Urinary bladder (tissue), 4 donors: Measurements from ENCODE around the gene CRIM1. TPM values are rescaled to one million over a fixed set of nuclear protein-coding genes. Genes with fewer than 3 reads are reported as not detected.

Source experiments
- DNase-seq: peaks from one replicate; pipeline ENCODE4 v3.0.0-alpha.2; 2015; ENCODE audit errors: extremely low spot score
- H3K27ac ChIP-seq: one replicate; pipeline ENCODE4 v1.5.1; 2013; ENCODE audit warnings: low read depth, mild to moderate bottlenecking, moderate library complexity
- H3K36me3 ChIP-seq: one replicate; pipeline ENCODE4 v1.6.1; 2013; ENCODE audit warnings: mild to moderate bottlenecking, moderate library complexity; ENCODE audit not compliant: insufficient read depth
- H3K4me1 ChIP-seq: one replicate; pipeline ENCODE4 v1.6.1; 2013; ENCODE audit warnings: mild to moderate bottlenecking, moderate library complexity; ENCODE audit not compliant: insufficient read depth
- H3K4me3 ChIP-seq: one replicate; pipeline ENCODE4 v1.5.1; 2013; ENCODE audit warnings: low read depth, low read length
- WGBS: extraction: QIAGEN DNeasy Blood & Tissue Kit; methylation state at CpG from one replicate; pipeline ENCODE4 v1.1.7; 2013; 5-methylcytosine and 5-hydroxymethylcytosine counted together
- polyA plus RNA-seq: library from polyadenylated mRNA; stranded (reverse); fragments of 200-250 nt; gene quantifications from one replicate; pipeline ENCODE4 v1.2.3, GENCODE V29; 2013
- total RNA-seq: library from RNA; depleted of rRNA; stranded (reverse); fragments of >200 nt; gene quantifications from one replicate; pipeline ENCODE4 v1.2.3, GENCODE V29; 2014
- donor health status: healthy with polysubstance abuse.
- donor health status: healthy.

CRIM1 gene
- total and polyA plus RNA-seq, 2 donors = 36.6 to 78.0 TPM

DNA sequence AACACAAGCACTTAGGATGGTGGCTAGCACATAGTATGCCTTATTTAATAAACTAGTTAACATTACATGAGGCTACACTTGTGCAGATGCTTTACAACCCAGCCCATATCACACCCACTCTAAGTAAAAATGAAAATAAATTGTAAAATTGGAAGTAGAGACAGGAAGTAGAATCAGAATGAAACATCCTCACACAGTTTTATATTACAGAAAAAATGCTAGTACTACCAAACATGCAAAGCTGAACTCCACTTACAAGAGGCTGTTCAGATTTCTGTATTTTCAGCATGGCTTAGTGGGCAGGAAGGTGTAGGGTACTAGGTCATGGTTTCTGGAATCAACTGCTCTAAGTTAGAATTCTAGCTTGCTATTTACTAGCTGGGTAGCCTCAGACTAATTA is 18.2 kb upstream of the CRIM1 start:
- Histone ChIP-seq H3K36me3 (no peaks in the 10 kb centered on the region), H3K27ac (no peak overlapping the region), H3K4me1 (no peaks in the 10 kb centered on the region), H3K4me3 (no peak overlapping the region)
- DNase-seq = no peak

DNA sequence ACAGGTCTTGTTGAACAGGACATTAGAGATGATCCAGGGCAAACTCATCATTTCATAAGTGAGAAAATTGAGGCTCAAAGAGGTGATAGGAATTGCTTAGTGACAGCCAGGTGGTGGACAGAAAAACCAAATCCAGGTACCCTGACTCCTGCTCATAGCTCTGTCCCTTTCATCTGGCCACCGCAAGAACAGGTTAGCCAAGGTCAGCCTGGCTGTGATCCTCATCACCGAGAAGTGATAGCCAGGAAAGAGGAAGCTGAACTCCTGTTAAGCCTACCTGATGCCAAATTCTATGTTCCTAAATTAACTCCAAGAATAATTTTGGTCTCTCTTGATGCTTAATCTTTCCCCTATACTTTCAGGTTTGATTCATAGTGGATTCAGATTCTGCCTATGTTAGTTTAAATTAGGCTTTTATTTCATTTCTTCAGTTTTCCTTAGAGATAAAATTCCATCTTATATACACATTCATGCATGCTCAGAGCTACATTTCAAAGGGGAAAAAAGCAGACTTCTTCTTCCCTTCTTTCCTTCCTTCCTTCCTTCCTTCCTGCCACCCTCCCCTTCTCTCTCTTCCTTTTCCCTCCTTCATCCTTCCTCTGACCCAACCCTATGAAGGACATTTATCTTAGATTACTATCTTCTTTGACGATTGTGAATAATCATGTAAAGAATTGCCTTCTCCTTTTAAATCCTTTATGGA is 17.3 kb upstream of the CRIM1 start:
- no peak overlapping the region for H3K27ac ChIP-seq
- no peak overlapping the region for H3K4me3 ChIP-seq
- WGBS = 64% methylated on average over 3 of the region's 3 CpGs
- H3K4me1 ChIP-seq = no peaks in the 10 kb centered on the region
- no peaks in the 10 kb centered on the region for H3K36me3 ChIP-seq
- DNase-seq = no peak

DNA sequence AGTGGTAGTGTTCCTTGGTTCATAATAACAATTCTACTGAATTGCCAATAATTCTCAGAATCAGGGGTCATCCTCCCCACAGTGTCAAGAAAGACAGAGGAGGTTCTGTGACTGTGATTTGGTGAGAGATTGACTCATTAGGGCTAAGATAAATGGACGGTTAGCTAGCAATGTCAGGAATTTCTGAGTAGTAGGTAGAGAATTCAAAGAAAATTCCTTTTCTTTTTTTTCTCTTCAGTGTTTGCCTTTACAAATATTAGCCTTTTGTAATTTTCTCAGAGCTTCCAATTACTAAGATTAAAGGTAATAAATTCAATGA is 16.8 kb upstream of the CRIM1 start:
- DNase-seq = no peak
- Histone ChIP-seq H3K36me3 (no peaks in the 10 kb centered on the region), H3K4me1 (no peaks in the 10 kb centered on the region), H3K4me3 (no peak overlapping the region), H3K27ac (no peak overlapping the region)
- 30% methylated on average over 1 of the region's 1 CpG for WGBS

DNA sequence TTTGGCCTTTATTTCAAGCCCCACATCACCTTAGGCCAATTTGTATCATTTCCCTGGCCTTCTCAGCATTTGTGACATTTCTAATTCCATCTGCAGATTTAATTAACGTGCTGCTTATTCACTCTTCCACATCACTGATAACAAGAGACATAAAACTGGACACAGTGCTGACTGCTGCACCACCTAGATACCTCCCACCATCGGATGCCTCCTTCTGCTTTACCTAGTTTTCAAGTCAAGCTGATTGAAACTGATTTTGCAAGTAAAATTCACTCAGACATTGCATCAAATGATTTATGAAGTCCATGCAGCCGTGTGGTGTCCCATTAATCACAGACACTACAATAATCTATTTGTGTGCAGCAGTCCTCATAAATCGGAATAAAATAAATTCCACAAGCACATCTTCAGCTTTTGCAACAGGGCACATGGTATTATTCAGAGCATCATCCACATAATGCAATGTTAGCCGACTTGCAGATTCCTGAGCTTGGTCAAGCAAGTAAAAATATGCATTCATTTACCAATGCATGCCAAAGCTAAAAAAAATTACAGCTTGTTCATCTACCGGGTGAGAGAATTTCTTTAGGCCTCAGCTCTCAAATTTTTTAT is 15.9 kb upstream of the CRIM1 start:
- H3K4me1 ChIP-seq = no peaks in the 10 kb centered on the region
- DNase-seq = no peak
- H3K27ac ChIP-seq = no peak overlapping the region
- no peak overlapping the region for H3K4me3 ChIP-seq
- 48% methylated on average over 6 of the region's 6 CpGs for WGBS
- no peaks in the 10 kb centered on the region for H3K36me3 ChIP-seq

DNA sequence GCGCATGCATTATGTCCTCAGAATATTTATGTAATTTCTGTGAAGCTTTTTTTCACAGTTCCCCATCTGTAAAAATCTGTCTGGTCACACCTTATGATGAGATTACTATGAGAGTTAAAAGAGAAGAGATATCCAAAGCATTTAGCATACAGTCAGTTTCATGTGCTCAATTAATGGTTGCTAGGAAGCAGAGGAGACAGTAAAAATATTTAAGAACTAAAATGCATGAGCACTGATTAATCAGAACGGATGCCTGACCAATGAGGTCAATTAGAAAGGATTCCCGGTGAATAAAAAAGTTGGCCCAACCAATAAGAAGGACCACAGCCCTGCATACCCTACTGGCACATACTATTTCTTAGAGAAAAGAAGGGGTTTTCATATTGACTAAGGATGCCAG is 12.0 kb upstream of the CRIM1 start:
- no peak for DNase-seq
- Histone ChIP-seq H3K27ac (no peak overlapping the region), H3K4me1 (no peaks in the 10 kb centered on the region), H3K36me3 (no peaks in the 10 kb centered on the region), H3K4me3 (no peak overlapping the region)
- 81% methylated on average over 3 of the region's 3 CpGs for WGBS

DNA sequence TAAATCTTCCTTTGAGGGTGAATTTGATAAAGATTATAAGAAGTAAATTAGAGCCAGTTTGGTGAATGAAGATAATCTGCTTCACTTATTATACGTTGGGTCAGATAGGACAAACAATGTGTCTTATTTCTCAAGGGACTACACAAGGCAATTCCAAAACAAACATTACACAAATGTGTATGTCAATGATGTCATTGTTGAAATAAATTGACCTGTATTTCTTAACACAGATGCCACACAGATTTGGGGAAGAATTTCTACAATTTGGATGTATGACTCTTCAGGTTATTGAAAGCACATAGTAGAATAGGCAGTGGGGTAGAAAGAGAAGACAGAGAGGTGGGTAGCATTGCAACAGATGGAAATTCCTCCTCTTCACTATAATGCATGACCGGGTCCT is 6.9 kb upstream of the CRIM1 start:
- H3K4me1 ChIP-seq = no peaks in the 10 kb centered on the region

DNA sequence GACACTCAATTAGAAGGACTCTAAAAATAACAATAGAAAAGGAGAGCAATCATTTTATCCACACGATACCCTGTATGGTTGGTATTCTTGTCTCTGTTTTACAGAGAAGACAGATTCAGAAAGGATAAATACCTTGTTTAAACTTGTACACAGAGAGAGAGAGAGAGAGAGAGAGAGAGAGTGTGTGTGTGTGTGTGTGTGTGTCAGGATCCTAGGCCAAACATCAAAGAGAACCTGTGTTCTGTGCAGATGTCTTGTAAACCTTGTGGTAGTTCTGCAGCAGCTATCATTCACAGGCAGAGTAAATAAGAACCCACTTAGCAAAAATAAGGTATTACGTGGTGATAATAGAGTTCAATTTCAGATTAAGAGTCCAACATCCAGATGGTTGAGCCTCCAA is 4.3 kb upstream of the CRIM1 start:
- WGBS = 89% methylated on average over 2 of the region's 2 CpGs
- no peak overlapping the region for H3K4me3 ChIP-seq
- DNase-seq = no peak

More for the DNA sequence above, 6.9 kb upstream of the CRIM1 start:
- DNase-seq = no peak
- Histone ChIP-seq H3K4me3 (no peak overlapping the region), H3K27ac (no peak overlapping the region), H3K36me3 (no peaks in the 10 kb centered on the region)
- WGBS = 78% methylated on average over 2 of the region's 2 CpGs

DNA sequence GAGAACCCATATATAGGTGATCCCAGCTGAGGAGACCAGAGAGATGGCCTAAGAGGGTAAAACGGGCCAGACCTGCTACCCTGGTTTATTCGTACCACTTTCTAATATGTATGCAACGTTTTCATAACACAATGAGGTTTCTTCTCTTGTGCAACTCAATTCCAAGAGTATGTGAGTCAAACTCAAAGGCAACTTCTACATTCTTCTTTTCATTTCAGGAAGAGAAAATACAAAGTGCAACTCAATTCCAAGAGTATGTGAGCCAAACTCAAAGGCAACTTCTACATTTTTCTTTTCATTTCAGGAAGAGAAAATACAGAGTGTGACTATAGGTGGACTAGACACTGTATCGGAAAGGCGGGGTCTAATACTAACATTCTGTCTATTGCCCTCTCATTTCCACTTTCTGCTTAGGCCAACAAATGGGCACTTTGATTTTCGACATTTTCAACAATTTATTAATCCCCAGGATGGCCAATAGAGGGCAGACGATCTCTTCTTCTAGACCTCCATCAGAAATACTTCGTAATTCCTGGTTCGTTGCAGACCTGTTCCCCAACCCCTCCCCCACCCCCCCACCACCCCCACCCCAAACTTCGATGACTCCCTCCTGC is 3.7 kb upstream of the CRIM1 start:
- Histone ChIP-seq H3K4me3 (no peak overlapping the region), H3K27ac (no peak overlapping the region), H3K4me1 (no peaks in the 10 kb centered on the region), H3K36me3 (no peaks in the 10 kb centered on the region)
- DNase-seq = no peak
- WGBS = 28% methylated on average over 10 of the region's 10 CpGs

More for the DNA sequence above, 4.3 kb upstream of the CRIM1 start:
- no peaks in the 10 kb centered on the region for H3K36me3 ChIP-seq
- no peaks in the 10 kb centered on the region for H3K4me1 ChIP-seq
- H3K27ac ChIP-seq = no peak overlapping the region

DNA sequence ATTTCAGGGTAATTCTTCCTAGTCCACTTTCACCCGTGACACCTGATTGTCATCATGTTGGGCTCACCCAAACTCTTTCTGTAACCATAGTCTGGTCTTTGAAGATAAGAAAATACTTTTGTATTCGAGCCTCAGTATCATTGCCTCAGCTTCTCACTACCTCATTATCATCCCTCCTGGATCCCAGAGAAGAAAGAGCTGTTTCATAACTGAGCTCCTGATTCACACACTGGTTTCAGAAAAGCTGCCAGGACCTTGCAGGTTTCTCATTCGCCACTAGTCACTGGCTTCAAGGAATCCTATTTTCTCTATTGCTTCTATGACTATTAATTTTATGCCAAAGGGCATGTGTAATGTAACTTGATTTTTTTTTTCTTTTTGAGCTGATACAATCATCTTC is 2.9 kb upstream of the CRIM1 start:
- Histone ChIP-seq H3K27ac (no peak overlapping the region), H3K4me3 (no peak overlapping the region), H3K36me3 (no peaks in the 10 kb centered on the region), H3K4me1 (no peaks in the 10 kb centered on the region)
- 76% methylated on average over 3 of the region's 3 CpGs for WGBS
- no peak for DNase-seq

DNA sequence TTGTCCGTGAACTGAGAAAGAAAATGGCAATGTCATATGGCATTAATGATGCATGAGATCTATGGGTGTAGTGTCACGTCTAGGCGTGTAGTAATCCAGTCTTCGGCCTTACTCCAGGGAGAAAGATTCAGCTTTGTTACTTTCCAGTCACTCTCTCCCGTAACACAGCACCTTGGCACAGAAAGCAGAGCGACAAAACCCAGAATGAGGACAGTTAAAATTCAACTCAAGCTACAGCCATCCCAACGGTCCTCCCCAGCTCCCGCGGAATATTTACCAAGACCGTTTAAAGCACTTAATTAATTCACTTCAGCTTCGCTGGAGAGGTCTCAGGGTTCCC is 797 bp upstream of the CRIM1 start:
- no peak for DNase-seq
- no peak overlapping the region for H3K27ac ChIP-seq
- H3K4me1 ChIP-seq = no peaks in the 10 kb centered on the region
- no peaks in the 10 kb centered on the region for H3K36me3 ChIP-seq
- WGBS = 27% methylated on average over 11 of the region's 11 CpGs
- H3K4me3 ChIP-seq = peak overlapping the region; percentile 90

DNA sequence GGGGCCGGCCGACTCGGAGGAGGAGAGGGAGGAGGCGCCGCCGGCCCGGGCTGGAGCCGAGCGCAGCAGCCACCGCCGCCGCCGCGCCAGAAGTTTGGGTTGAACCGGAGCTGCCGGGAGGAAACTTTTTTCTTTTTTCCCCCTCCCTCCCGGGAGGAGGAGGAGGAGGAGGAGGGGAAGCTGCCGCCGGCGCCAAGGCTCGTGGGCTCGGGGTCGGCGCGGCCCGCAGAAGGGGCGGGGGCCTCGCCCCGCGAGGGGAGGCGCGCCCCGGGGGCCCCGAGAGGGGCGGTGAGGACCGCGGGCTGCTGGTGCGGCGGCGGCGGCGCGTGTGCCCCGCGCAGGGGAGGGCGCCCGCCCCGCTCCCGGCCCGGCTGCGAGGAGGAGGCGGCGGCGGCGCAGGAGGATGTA is 316 bp downstream of the CRIM1 start:
- Histone ChIP-seq H3K27ac (peak overlapping the region; percentile 84), H3K4me3 (peak overlapping the region; percentile 90), H3K4me1 (no peaks in the 10 kb centered on the region), H3K36me3 (no peaks in the 10 kb centered on the region)
- DNase-seq = no peak
- WGBS = under 1% methylated on average over 53 of the region's 55 CpGs

DNA sequence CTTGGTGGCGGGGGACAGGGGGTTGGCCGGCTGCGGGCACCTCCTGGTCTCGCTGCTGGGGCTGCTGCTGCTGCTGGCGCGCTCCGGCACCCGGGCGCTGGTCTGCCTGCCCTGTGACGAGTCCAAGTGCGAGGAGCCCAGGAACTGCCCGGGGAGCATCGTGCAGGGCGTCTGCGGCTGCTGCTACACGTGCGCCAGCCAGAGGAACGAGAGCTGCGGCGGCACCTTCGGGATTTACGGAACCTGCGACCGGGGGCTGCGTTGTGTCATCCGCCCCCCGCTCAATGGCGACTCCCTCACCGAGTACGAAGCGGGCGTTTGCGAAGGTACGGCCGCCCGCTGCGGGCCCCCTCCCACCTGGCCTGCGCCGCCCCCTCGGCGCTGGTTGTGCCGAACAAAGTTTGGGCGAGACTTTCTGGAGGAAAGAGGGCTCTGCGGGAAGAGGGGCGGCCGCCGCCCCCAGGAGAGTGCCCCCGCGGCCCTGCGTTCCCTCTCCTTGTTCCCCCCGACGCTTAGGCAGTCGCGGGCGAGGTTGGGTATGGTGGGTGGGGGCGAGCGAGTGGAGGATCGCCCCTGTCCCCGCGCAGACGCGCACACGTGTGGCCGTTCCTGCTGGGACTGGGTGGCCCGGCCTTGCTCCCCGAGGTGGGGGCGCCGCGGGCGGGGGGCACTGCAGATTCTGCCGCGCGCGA is 866 bp downstream of the CRIM1 start:
- under 1% methylated on average over 74 of the region's 74 CpGs for WGBS
- Histone ChIP-seq H3K27ac (peak overlapping the region; percentile 84), H3K4me3 (peak overlapping the region; percentile 90), H3K36me3 (no peaks in the 10 kb centered on the region), H3K4me1 (no peaks in the 10 kb centered on the region)
- DNase-seq = no peak

DNA sequence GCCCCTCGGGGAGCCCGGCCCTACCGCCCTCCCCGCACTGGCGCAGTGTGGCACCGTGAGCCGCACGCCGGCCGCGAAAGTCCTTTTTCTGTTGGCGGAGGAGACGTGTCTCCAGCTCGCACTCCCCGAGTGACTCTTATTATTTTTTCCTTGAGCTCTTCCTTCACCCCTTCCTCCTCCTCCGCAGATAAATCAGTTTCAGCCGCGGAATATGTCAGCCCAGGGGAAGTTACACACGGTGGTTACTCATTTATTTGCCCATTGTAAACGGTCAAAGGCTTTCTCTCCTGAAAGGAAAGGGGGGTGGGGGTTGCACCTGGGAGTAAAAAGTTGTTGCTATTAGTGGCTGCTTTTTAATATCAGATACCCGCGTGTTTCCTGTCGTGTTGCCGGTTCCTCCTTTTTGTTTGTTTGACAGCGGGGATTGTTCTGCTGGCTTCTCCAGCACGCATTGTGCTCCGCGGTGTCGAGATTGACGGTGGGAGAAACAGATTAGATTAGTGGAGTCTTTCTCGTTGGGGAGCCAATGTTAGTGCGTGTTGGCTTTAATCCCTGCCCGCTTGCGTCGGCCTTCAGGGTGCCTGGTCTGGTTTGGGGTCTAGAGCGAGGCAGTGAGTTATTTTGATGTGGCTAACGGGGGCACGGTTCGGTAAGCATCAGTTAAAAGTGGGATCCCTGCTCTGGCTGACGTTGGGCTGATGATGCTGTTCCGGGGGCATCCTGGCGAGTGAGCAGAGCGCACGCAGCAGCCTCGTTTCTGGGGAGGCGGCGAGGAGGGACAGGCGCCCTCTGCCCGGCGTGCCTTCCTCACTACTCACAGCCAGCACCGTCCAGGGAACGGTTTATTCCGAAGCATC is 1.6 kb downstream of the CRIM1 start:
- no peaks in the 10 kb centered on the region for H3K36me3 ChIP-seq
- H3K27ac ChIP-seq = no peak overlapping the region
- DNase-seq = no peak
- peak overlapping the region; percentile 90 for H3K4me3 ChIP-seq
- under 1% methylated on average over 53 of the region's 53 CpGs for WGBS
- H3K4me1 ChIP-seq = no peaks in the 10 kb centered on the region
